Measurements from ENCODE around the gene DNAJC12.

Gene DNAJC12

GRCh38 chr10:67839951-67840350 is 2.0 kb upstream of the DNAJC12 start:
- no peak for TF ChIP-seq REST (IDR thresholded peaks at IDR 0.05; ENCODE audit: insufficient read depth in 1 of 2, low read depth in 2 of 2, low read length in 2 of 2)
- no peak for TF ChIP-seq SIN3A (IDR thresholded peaks at IDR 0.05; ENCODE audit: borderline replicate concordance, insufficient read depth, low read length)
- no peak for TF ChIP-seq FOXP2 (optimal IDR thresholded peaks at IDR 0.05; ENCODE audit: borderline replicate concordance, extremely low read depth, extremely low read length, insufficient read depth)
- TF ChIP-seq TAF1 (IDR thresholded peaks at IDR 0.05; ENCODE audit: borderline replicate concordance, insufficient read depth, low read length), result no peak
- TF ChIP-seq POLR2AphosphoS5 (IDR thresholded peaks at IDR 0.05; ENCODE audit: low read depth, low read length), result no peak

- TF ChIP-seq TAF1 (IDR thresholded peaks at IDR 0.05; ENCODE audit: borderline replicate concordance, insufficient read depth, low read length) (no peak), POLR2AphosphoS5 (IDR thresholded peaks at IDR 0.05; ENCODE audit: low read depth, low read length) (no peak), SIN3A (IDR thresholded peaks at IDR 0.05; ENCODE audit: borderline replicate concordance, insufficient read depth, low read length) (no peak), FOXP2 (optimal IDR thresholded peaks at IDR 0.05; ENCODE audit: borderline replicate concordance, extremely low read depth, extremely low read length, insufficient read depth) (no peak), REST (IDR thresholded peaks at IDR 0.05; ENCODE audit: insufficient read depth in 1 of 2, low read depth in 2 of 2, low read length in 2 of 2) (no peak)
Measured at GRCh38 chr10:67836972-67837371, 1.0 kb downstream of the DNAJC12 start.

GRCh38 chr10:67836488-67836887 is 1.5 kb downstream of the DNAJC12 start:
- TF ChIP-seq POLR2AphosphoS5 (IDR thresholded peaks at IDR 0.05; ENCODE audit: low read depth, low read length), result no peak
- TF ChIP-seq SIN3A (IDR thresholded peaks at IDR 0.05; ENCODE audit: borderline replicate concordance, insufficient read depth, low read length), result no peak
- no peak for TF ChIP-seq REST (IDR thresholded peaks at IDR 0.05; ENCODE audit: insufficient read depth in 1 of 2, low read depth in 2 of 2, low read length in 2 of 2)
- no peak for TF ChIP-seq FOXP2 (optimal IDR thresholded peaks at IDR 0.05; ENCODE audit: borderline replicate concordance, extremely low read depth, extremely low read length, insufficient read depth)
- TF ChIP-seq TAF1 (IDR thresholded peaks at IDR 0.05; ENCODE audit: borderline replicate concordance, insufficient read depth, low read length), result no peak

- no peak for TF ChIP-seq FOXP2 (optimal IDR thresholded peaks at IDR 0.05; ENCODE audit: borderline replicate concordance, extremely low read depth, extremely low read length, insufficient read depth)
- no peak for TF ChIP-seq POLR2AphosphoS5 (IDR thresholded peaks at IDR 0.05; ENCODE audit: low read depth, low read length)
- no peak for TF ChIP-seq TAF1 (IDR thresholded peaks at IDR 0.05; ENCODE audit: borderline replicate concordance, insufficient read depth, low read length)
- no peak for TF ChIP-seq REST (IDR thresholded peaks at IDR 0.05; ENCODE audit: insufficient read depth in 1 of 2, low read depth in 2 of 2, low read length in 2 of 2)
- TF ChIP-seq SIN3A (IDR thresholded peaks at IDR 0.05; ENCODE audit: borderline replicate concordance, insufficient read depth, low read length), result no peak
Measured at GRCh38 chr10:67834375-67834774, 3.6 kb downstream of the DNAJC12 start.

- no peak for TF ChIP-seq POLR2AphosphoS5 (IDR thresholded peaks at IDR 0.05; ENCODE audit: low read depth, low read length)
- TF ChIP-seq FOXP2 (optimal IDR thresholded peaks at IDR 0.05; ENCODE audit: borderline replicate concordance, extremely low read depth, extremely low read length, insufficient read depth), result no peak
- no peak for TF ChIP-seq SIN3A (IDR thresholded peaks at IDR 0.05; ENCODE audit: borderline replicate concordance, insufficient read depth, low read length)
- TF ChIP-seq TAF1 (IDR thresholded peaks at IDR 0.05; ENCODE audit: borderline replicate concordance, insufficient read depth, low read length), result no peak
- TF ChIP-seq REST (IDR thresholded peaks at IDR 0.05; ENCODE audit: insufficient read depth in 1 of 2, low read depth in 2 of 2, low read length in 2 of 2), result no peak
Measured at GRCh38 chr10:67827811-67828210, 10.2 kb downstream of the DNAJC12 start.
